Measurements from ENCODE around the gene LRRC45. TPM values are rescaled to one million over a fixed set of nuclear protein-coding genes. Genes with fewer than 3 reads are reported as not detected.

The LRRC45 gene
- total RNA-seq, 1 donor from 2014 or later: 5.3 TPM

DNA sequence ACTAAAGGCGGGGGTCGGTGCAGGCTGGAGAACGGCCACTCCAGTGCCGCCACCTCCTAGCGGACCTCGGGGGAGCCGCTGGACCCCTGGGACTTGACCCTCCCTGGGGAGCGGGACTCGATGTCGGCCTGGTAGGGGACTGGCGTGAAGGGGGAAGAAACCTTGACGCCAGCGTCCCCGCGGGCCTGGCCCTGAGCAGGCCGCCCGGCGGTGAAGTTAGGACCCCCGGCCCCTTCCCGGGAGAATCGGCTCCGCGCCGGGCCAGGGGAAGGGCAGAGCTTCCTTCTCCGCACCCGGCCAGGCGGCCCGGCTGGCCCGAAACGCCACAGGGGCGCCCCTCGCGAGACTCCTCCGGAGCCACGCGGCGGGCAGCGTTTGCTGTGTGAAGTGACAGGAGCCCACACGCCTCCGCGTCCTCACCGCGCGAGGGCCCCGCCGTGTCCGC, 42.1 kb downstream of the LRRC45 start:
- intact Hi-C loops (cut with DNase I): no loop called here
- DNase-seq (ENCODE audit: missing footprints): peak; percentile 62
- ATAC-seq: no peak

DNA sequence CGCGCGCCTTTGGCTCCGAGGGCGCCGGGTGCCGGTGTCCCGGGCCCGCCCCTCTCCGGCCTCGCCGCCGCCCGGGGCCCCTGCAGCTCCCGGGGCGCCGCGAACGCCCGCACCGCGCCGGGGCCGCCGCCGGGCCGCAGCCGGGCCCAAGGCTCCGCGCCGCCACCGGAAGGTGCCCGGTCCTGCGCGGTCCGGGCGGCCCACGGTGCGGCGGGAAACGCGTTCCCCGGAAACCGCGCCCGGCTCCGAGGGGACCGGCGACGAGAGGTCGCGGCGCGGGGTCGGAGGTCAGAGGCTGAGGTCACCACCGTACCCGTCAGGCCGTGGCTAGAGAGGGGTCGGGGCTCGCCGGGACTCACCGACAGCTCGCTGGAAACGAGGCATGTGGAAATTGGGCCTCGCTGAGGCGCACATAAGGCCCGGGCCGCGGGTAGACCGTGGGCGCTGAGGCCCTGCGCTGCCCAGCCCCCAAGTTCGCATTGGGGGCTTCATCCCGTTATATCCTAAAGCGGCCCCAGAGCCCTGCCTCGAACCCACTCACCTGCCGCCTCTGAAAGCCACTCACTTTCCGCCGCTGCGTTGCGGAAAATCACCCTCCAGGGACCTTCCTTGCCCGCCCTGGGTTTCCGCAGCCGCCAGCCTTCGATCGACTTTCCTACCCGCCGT, 42.7 kb downstream of the LRRC45 start, which contains the start of gene DUS1L:
Gene DUS1L (minus strand): TSS at position 167 of the 666 bp plus-strand sequence. CDS start 745 bp downstream, outside the sequence.
- DNase-seq (ENCODE audit: missing footprints) (peak; percentile 86), ATAC-seq (peak; percentile 88)
- intact Hi-C loops (cut with DNase I): no loop called here

DNA sequence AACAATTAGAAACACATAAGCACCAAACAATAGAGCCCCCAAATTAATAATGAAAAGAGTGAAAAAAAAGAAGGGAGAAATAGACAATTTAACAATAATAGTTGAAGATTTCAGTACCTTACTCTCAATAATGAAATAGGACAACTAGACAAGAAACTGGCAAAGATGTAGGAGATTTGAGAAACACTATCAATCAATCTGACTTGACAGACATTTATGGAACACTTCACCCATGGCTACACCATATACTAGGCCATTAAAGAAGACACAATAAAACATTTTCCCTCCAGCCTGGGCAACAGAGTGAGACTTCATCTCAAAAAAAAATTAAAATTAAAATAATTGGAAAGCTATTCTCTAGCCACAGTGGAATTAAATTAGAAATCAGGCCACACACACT, 47.5 kb downstream of the LRRC45 start:
- intact Hi-C loops (cut with DNase I): no loop called here
- ATAC-seq: no peak
- no peak for DNase-seq (ENCODE audit: missing footprints)

DNA sequence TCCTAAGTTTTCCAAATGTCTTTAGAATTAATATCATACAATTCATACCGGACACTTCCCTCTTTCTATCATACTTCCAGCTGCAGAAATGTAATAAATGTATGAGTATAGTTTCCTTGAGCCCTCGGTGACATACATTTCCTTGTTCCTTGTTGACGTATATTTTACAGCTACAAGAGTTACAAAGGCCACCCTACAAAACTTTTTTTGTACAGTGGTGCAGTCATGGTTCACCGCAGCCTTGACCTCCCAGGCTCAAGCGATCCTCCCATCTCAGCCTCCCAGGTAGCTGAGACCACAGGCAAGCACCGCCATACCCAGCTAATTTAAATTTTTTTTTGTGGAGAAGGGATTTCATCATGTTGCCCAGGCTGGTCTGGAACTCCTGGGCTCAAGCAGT, 49.7 kb downstream of the LRRC45 start:
- DNase-seq (ENCODE audit: missing footprints) (no peak), ATAC-seq (no peak)
- intact Hi-C loops (cut with DNase I): no loop called here

DNA sequence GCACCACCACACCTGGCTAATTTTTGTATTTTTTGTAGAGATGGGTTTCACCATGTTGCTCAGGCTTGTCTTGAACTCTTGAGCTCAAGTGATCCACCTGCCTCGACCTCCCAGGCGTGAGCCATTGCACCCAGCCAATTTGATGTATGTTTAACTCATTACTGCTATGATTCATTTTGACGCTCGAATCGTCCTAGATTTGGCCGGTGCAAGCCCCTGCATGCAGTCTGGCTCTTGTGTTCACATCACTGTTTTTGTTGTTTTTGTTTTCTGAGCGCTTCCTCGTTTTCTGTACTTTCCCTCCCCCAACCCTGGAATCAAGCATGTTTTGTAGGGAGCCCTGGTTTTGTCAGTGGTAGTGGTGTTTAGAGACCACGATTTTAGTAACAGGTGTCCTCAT, 50.3 kb downstream of the LRRC45 start:
- DNase-seq (ENCODE audit: missing footprints): no peak
- ATAC-seq: no peak
- intact Hi-C loops (cut with DNase I): no loop called here

DNA sequence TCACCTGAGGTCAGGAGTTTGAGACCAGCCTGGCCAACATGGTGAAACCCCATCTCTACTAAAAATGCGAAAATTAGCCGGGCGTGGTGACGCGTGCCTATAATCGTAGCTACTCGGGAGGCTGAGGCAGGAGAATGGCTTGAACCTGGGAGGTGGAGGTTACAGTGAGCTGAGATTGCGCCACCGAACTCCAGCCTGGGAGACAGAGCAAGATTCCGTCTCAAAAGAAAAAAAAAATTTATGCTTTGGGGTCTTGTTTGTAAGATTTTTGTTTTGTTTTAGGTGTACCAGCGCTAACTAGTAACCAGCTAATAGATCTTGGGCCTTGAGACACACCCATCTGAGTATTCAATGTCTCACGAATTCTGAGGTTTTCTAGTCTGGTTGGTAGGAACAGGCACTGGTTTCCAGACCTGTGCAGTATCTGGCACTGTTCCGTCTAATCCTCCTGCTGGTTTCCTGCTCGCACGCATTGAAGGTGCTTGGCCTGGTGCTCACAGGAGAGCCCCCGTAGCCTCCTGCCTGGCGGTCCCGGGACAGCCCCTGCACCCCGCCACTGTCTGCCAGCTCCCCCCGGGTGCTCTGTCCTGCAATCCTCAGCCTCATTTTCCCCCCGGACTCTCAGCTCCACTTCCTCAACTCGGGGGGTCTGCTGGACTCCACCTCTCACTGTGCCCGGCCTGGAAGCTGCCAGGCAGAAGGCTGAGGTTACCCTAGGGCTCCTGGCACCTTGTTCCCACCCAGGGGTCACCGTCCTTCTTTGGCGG, 53.1 kb downstream of the LRRC45 start:
- intact Hi-C loops (cut with DNase I): no loop called here
- ATAC-seq (no peak), DNase-seq (ENCODE audit: missing footprints) (no peak)

DNA sequence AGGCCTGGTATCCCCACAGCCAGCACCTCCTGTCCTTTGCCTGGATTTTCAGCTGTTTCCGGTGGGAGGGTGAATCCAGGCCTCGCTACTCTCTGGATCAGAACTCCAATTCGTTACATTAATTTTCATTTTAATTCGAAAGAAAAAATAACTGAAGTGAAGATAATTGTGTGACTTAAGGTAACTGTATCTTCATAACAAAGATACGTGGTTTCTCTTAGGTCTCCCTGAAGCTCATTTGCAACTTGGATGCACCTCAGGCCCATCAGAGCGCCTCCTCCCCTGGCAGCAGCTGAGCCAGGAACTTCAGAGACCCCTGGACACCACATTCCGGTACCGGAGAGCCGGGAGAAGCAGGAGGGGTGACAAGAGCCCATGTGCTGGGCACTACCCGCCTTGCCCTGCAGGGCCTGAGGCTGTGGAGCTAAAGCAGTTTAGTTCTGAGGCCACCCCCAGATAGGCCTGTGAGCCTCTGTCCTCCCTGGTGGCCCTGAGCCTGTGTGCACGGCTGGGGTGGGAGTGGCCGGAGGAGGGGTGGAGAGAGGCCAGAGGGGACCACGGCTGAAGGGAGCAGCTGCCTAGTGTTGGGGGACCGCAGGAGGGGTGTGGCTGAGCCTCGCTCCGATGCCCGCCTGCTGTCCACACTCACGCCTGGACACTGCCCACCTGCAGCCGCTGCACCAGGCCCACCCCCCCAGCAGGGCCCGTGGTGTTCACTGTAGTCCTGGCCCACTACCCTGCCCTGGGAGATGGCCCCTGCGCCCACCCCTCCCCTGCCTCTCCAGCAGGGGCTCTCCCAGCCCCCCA, 53.9 kb downstream of the LRRC45 start:
- DNase-seq (ENCODE audit: missing footprints) (no peak), ATAC-seq (peak; percentile 48)
- intact Hi-C loops (cut with DNase I): no loop called here

DNA sequence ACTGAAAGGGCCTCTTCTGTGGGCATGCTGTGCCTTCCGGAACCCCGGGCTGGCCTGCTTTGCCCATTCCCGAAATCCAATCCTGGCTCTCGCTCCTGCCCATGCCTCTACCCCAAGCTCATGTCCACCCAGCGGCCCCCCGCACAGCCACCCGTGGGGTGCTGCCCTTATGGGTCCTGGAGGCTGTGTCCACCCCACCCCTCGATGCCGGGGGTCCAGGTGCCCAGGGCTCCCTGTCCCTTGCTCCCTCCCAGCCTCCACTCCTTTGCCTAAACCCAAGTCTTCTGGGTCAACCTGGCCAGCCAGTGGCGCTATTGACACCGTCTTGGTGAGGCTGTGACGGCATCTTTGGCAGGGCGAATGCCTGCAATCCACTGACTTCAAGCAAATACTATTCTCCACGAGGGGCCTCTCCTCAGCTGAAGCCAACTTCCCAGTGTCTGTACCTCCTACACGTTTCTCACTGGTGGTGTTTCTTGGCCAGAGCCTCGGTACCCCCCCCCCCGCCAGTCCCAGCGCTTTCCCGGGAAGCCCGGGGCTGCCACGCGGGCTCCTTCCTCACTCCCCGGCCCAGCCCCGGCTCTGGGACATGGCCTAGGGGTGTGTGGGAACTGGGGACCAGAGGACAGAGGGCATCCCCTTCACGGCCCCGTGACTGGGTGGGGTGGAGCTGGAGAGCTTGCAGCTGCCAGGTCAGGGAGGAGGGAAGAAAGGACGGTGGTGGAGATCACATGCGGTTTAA, 54.7 kb downstream of the LRRC45 start:
- intact Hi-C loops (cut with DNase I): no loop called here
- DNase-seq (ENCODE audit: missing footprints) (no peak), ATAC-seq (peak; percentile 40)

DNA sequence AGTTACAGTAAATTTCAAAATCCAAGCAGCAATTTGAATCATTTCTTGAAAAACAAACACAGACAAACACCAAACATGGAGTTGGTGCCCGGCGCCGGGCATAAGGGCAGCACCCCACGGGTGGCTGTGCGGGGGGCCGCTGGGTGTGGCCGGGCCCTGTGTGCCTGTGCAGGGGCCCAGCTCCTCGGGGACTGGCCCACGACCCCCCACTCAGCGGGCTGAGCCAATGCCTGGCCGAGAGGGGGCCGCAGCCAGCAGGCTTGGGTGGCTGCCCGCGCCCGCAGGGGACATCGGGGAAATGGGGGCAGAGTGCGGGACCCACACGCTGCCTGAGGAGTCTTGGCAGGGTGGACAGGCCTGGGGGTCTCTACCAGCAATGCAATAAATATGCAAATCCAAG, 55.3 kb downstream of the LRRC45 start:
- ATAC-seq (no peak), DNase-seq (ENCODE audit: missing footprints) (no peak)
- intact Hi-C loops (cut with DNase I): no loop called here

DNA sequence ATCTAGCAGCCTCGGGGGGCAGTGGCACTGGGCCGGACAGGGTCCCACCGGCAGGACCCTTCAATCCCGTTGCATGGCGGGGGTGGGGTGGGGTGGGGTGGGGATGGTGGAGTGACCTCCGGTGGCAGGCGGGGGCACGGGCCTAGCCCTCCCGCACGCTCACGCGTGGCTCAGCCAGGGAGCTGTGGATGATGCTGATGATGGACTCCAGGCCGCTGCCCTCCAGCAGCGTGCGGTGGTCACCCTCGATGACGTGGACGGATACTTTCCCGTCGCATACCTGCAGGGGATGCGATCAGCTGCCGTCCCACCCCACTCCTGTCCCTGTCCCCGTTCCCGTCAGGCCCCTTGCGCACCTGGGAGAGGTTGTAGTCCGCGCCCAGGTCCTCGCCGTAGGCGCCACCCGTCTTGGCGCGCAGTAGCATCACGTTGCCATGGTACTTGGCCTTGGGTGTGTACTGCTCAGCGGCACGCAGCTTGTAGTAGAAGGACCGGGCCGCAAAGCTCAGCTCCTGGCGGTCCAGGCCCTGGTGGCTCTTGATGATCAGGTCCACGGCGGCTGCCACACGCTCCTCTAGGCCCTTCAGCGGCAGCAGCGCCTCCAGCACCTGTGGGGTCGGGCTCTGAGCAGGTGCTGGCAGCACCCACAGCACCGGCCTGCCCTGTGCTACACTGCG, 56.0 kb downstream of the LRRC45 start:
- intact Hi-C loops (cut with DNase I): no loop called here
- no peak for DNase-seq (ENCODE audit: missing footprints)
- no peak for ATAC-seq

DNA sequence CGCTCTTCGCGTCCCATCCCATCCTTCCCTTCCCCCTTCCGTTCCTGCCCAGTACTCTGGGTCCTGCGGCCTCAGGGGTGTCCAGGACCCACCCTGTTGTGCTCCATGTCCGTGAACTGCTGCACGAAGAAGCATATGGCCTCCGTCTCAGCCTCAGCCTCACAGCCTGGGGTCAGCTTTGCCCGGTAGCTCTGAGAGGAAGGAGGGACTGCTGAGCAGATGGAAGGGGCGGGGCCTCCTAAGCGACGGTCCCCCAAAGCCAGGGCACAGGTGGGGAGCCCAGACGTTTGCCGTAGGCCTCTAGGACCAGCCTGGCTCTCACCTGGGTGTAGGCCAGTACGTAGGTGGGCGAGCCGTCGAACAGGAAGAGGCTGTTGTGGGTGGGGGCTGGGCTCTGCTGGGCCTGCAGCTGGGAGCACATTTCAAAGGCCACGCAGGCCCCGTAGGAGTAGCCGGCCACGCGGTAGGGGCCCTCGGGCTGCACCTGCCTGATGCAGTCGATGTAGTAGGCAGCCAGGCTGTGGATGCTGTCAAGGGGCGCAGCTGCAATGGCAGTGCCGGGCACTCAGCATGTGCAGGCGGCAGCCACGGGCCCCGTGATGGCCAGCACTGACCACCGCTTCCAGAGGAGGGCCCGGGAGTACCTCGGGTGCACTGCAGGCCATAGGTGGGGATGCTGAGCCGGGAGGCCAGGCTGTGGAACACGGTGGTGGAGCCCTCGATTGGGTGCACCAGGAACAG, 57.1 kb downstream of the LRRC45 start:
- no peak for DNase-seq (ENCODE audit: missing footprints)
- intact Hi-C loops (cut with DNase I): no loop called here
- ATAC-seq: no peak

Other genes with a start within 250 kb of the LRRC45 start
- not detected for gene GCGR, start 219.2 kb upstream of the LRRC45 start, total RNA-seq
- gene MCRIP1, start 190.0 kb upstream of the LRRC45 start, total RNA-seq: 109 TPM
- not detected for gene PPP1R27, start 188.3 kb upstream of the LRRC45 start, total RNA-seq
- 355 TPM for gene P4HB, start 162.8 kb upstream of the LRRC45 start, total RNA-seq
- gene ARHGDIA, start 152.0 kb upstream of the LRRC45 start, total RNA-seq: 126 TPM
- 35.5 TPM for gene ALYREF, start 131.7 kb upstream of the LRRC45 start, total RNA-seq
- 179 TPM for gene ANAPC11, start 131.6 kb upstream of the LRRC45 start, total RNA-seq
- gene NPB, start 121.1 kb upstream of the LRRC45 start, total RNA-seq: 0.38 TPM
- 31.0 TPM for gene PCYT2, start 111.9 kb upstream of the LRRC45 start, total RNA-seq
- 6.2 TPM for gene SIRT7, start 105.1 kb upstream of the LRRC45 start, total RNA-seq
- 26.2 TPM for gene MAFG, start 95.6 kb upstream of the LRRC45 start, total RNA-seq
- 6.2 TPM for gene PYCR1, start 86.0 kb upstream of the LRRC45 start, total RNA-seq
- 3.7 TPM for gene MYADML2, start 76.1 kb upstream of the LRRC45 start, total RNA-seq
- gene NOTUM, start 62.1 kb upstream of the LRRC45 start, total RNA-seq: 0.89 TPM
- 25.5 TPM for gene ASPSCR1, start 45.7 kb upstream of the LRRC45 start, total RNA-seq
- gene CENPX, start 427 bp upstream of the LRRC45 start, total RNA-seq: 30.5 TPM
- gene RAC3, start 8.4 kb downstream of the LRRC45 start, total RNA-seq: 2.2 TPM
- gene DCXR, start 14.4 kb downstream of the LRRC45 start, total RNA-seq: 175 TPM
- 19.3 TPM for gene RFNG, start 28.5 kb downstream of the LRRC45 start, total RNA-seq
- 80.9 TPM for gene GPS1, start 28.6 kb downstream of the LRRC45 start, total RNA-seq
- gene DUS1L, start 42.5 kb downstream of the LRRC45 start, total RNA-seq: 59.3 TPM
- 46.6 TPM for gene FASN, start 74.9 kb downstream of the LRRC45 start, total RNA-seq
- gene CCDC57, start 189.5 kb downstream of the LRRC45 start, total RNA-seq: 7.9 TPM
- 10.4 TPM for gene SLC16A3, start 205.7 kb downstream of the LRRC45 start, total RNA-seq